HG03442 (cell line): ENCODE results near the gene TEX48.

Source experiments
- ATAC-seq: cut with Tn5 transposase; IDR thresholded peaks from one replicate; pipeline ENCODE4 v1.9.1; 2021; ENCODE audit warnings: mild to moderate bottlenecking, moderate library complexity; ENCODE audit not compliant: unreplicated experiment

Gene TEX48

DNA sequence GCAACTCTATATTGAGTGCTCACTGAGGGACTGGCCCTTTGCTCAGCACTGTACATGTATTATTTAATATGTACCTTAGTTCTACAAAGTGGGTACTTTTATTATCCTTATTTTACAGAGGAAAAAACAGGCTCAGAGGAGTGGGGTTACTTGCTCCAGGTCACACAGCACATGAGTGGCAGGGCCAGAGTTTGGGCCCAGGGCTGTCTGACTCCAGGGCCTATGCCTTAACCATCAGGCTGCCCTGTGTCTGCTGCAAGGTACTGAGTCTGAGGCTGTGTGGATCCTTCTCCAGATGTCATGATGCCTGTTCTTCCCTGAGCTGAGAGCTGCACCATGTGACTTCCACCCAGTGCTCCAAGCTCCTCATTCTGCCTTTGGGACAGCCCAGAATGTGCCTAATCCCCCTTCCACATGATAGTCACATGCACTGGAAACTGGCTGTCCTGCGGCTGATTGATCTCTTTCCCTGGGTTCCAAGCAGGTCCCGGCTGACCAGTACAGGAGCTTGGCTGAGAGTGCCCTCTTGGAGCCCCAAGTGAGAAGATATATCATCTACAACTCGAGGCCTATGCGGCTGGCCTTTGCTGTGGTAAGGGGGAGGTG, 55.5 kb downstream of the TEX48 start:
- ATAC-seq: no peak

DNA sequence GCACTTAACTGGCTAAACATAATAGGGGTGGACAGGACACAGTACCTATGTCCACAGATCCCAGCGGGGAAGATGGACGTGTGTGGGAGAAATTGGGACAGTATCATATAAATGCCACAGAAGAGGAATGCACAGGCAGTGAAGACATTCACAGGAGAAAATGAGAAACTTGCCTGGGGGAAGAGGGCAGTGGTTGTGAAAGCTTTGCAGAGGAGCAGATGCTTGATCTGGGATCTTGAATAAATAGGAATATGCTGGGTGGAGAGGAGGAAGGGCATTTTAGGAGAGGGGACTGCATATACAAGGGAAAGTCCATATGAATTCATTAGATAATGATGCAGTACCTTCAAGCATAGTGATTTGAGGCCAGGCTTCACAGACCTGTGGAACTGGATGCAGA, 57.3 kb downstream of the TEX48 start:
- no peak for ATAC-seq

DNA sequence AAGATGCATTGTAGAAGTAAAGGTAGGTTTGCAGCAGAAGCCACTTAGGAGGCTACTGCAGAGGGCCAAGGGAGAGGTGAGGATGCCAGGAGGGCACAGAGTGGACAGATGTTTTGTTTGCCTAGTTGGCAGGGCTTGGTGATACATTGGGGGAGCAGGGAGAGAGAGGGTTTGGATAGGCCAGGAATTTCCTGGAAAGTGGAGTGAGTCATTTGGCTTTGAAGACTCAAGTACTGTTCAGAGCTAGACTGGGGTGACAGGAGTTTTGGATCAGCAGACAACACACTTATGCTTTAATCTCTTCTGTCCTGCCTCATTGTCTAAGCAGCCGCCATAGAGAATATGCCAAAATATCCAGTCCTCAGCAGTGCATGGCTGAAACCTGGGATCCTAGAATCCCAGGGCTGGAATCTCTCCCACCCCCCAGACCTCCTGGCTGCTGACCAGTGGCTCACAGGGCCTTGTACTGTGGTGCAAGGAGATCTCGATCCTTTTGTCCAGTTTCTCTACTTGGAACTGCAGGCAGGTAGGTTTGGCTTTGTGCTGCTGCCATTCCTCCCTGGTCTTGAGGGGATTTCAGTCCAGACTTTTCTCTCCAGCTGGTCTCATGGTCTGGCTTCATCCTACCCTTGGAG, 59.9 kb downstream of the TEX48 start:
- no peak for ATAC-seq

GRCh38 chr9:114621561-114621960, 60.4 kb downstream of the TEX48 start:
- ATAC-seq: no peak

DNA sequence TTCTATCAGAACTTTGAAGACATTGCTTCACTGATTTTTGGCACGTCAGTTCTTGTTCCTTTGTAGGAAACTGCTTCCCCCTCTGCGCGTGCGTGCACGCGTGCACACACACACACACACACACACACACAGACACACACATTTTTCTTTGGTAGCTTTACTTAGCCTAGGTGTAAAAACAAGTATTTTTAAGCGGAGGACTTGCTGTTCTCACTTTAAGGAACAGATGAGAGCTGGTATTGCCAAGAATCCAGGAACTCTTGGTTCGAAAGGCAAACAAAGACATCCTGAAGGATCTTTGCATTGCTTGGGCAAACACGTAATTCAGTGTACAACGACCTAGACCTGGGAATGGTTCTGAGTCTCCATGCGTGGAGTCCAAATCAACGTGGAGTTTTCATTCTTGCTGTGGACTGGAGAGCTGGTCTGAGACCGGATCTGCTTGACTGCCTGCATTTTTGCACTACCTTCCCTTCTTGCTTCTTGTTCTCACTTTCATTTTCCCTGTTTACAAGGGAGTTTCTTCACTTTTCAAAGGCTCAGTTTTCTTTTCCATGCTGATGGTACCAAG, 62.7 kb downstream of the TEX48 start:
- peak; percentile 48 for ATAC-seq

- peak; percentile 76 for ATAC-seq
These were observed 65.1 kb downstream of the TEX48 start for GRCh38 chr9:114616684-114617520.
